Stimulated activated naive CD8-positive, alpha-beta T cell treated with anti-CD3 and anti-CD28 coated beads, Interleukin-15, amount 100 ng/mL, for 72 hours (primary cell): ENCODE measurements around the gene KLHL29.

Experiments
- ATAC-seq: fragments of 150-1000 bp; cut with Tn5 transposase; 2 replicates; pipeline ENCODE4 v1.10.0; 2021; ENCODE audit warnings: mild to moderate bottlenecking, moderate library complexity
- DNase-seq, 2 donors: peaks; one replicate each; pipeline ENCODE4 v3.0.0; 2021 to 2022
- H3K27ac Mint-ChIP-seq, 2 donors: one replicate each; pipeline ENCODE4 v1.8.0; 2022; ENCODE audit warnings: mild to moderate bottlenecking in 2 of 2, mixed read lengths in 2 of 2, moderate library complexity in 2 of 2
- H3K27me3 Mint-ChIP-seq: one replicate; pipeline ENCODE4 v1.8.0; 2022; ENCODE audit warnings: mixed read lengths
- H3K4me1 Mint-ChIP-seq: one replicate; pipeline ENCODE4 v1.8.0; 2022; ENCODE audit warnings: mild to moderate bottlenecking, mixed read lengths
- H3K4me3 Mint-ChIP-seq, 2 donors: one replicate each; pipeline ENCODE4 v1.8.0; 2022; ENCODE audit warnings: mild to moderate bottlenecking in 2 of 2, mixed read lengths in 2 of 2, moderate library complexity in 1 of 2
- H3K9me3 Mint-ChIP-seq, 2 donors: one replicate each; pipeline ENCODE4 v1.8.0; 2022; ENCODE audit warnings: mixed read lengths in 2 of 2

Gene KLHL29

GRCh38 chr2:23420091-23420839 lies 35.3 kb downstream of the KLHL29 start:
- Mint-ChIP-seq H3K4me3 (no peak overlapping the region), H3K4me1 (no peaks in the 10 kb centered on the region), H3K27me3 (no peaks in the 10 kb centered on the region), H3K27ac (no peak overlapping the region), H3K9me3 (no peaks in the 10 kb centered on the region)
- DNase-seq = no peak
- ATAC-seq = no peak

GRCh38 chr2:23420840-23421476 lies 36.0 kb downstream of the KLHL29 start:
- ATAC-seq (no peak), DNase-seq (no peak)
- H3K4me3 Mint-ChIP-seq = no peak overlapping the region
- no peaks in the 10 kb centered on the region for H3K4me1 Mint-ChIP-seq
- H3K27ac Mint-ChIP-seq = no peak overlapping the region
- no peaks in the 10 kb centered on the region for H3K27me3 Mint-ChIP-seq
- H3K9me3 Mint-ChIP-seq = no peaks in the 10 kb centered on the region

GRCh38 chr2:23422089-23423061 lies 37.4 kb downstream of the KLHL29 start:
- DNase-seq = no peak
- no peaks in the 10 kb centered on the region for H3K27me3 Mint-ChIP-seq
- H3K4me1 Mint-ChIP-seq = no peaks in the 10 kb centered on the region

GRCh38 chr2:23423062-23423872 lies 38.3 kb downstream of the KLHL29 start:
- Mint-ChIP-seq H3K4me1 (no peaks in the 10 kb centered on the region), H3K27me3 (no peaks in the 10 kb centered on the region), H3K27ac (no peak overlapping the region), H3K9me3 (no peaks in the 10 kb centered on the region), H3K4me3 (no peak overlapping the region)
- DNase-seq (no peak), ATAC-seq (no peak)

More at GRCh38 chr2:23422089-23423061, 37.4 kb downstream of the KLHL29 start:
- H3K4me3 Mint-ChIP-seq = no peak overlapping the region
- no peak overlapping the region for H3K27ac Mint-ChIP-seq
- ATAC-seq = no peak
- H3K9me3 Mint-ChIP-seq = no peaks in the 10 kb centered on the region

- H3K27me3 Mint-ChIP-seq = no peaks in the 10 kb centered on the region
- no peak for ATAC-seq
Measured at GRCh38 chr2:23423873-23424680, 39.1 kb downstream of the KLHL29 start.

GRCh38 chr2:23425338-23425871 lies 40.4 kb downstream of the KLHL29 start:
- Mint-ChIP-seq H3K27me3 (peaks cover 4% of the 10 kb centered on the region), H3K4me1 (no peaks in the 10 kb centered on the region), H3K4me3 (no peak overlapping the region), H3K27ac (no peak overlapping the region), H3K9me3 (no peaks in the 10 kb centered on the region)
- ATAC-seq (no peak), DNase-seq (no peak)

More at GRCh38 chr2:23423873-23424680, 39.1 kb downstream of the KLHL29 start:
- Mint-ChIP-seq H3K27ac (no peak overlapping the region), H3K4me3 (no peak overlapping the region), H3K9me3 (no peaks in the 10 kb centered on the region), H3K4me1 (no peaks in the 10 kb centered on the region)
- no peak for DNase-seq

GRCh38 chr2:23425885-23426262 lies 40.9 kb downstream of the KLHL29 start:
- H3K27ac Mint-ChIP-seq = no peak overlapping the region
- no peak for DNase-seq
- H3K4me3 Mint-ChIP-seq = no peak overlapping the region
- no peak for ATAC-seq
- H3K4me1 Mint-ChIP-seq = no peaks in the 10 kb centered on the region
- no peaks in the 10 kb centered on the region for H3K9me3 Mint-ChIP-seq
- peaks cover 8% of the 10 kb centered on the region for H3K27me3 Mint-ChIP-seq

- no peak for DNase-seq
- H3K27me3 Mint-ChIP-seq = peaks cover 9% of the 10 kb centered on the region
- no peaks in the 10 kb centered on the region for H3K4me1 Mint-ChIP-seq
- H3K9me3 Mint-ChIP-seq = no peaks in the 10 kb centered on the region
- ATAC-seq = no peak
- H3K4me3 Mint-ChIP-seq = no peak overlapping the region
- H3K27ac Mint-ChIP-seq = no peak overlapping the region
Measured at GRCh38 chr2:23426263-23426905, 41.4 kb downstream of the KLHL29 start.

GRCh38 chr2:23427350-23427749 lies 42.4 kb downstream of the KLHL29 start:
- no peak overlapping the region for H3K4me3 Mint-ChIP-seq
- no peaks in the 10 kb centered on the region for H3K9me3 Mint-ChIP-seq
- no peak for ATAC-seq
- no peaks in the 10 kb centered on the region for H3K4me1 Mint-ChIP-seq
- H3K27ac Mint-ChIP-seq = no peak overlapping the region
- H3K27me3 Mint-ChIP-seq = peaks cover 11% of the 10 kb centered on the region
- DNase-seq = no peak

GRCh38 chr2:23427976-23428375 lies 43.0 kb downstream of the KLHL29 start:
- Mint-ChIP-seq H3K9me3 (no peaks in the 10 kb centered on the region), H3K27me3 (peaks cover 18% of the 10 kb centered on the region), H3K4me3 (no peak overlapping the region), H3K27ac (no peak overlapping the region), H3K4me1 (no peaks in the 10 kb centered on the region)
- DNase-seq (no peak), ATAC-seq (no peak)

- DNase-seq = no peak
- no peaks in the 10 kb centered on the region for H3K4me1 Mint-ChIP-seq
- H3K27me3 Mint-ChIP-seq = peaks cover 24% of the 10 kb centered on the region
- no peak overlapping the region for H3K27ac Mint-ChIP-seq
- H3K9me3 Mint-ChIP-seq = no peaks in the 10 kb centered on the region
- H3K4me3 Mint-ChIP-seq = no peak overlapping the region
- peak; percentile 15 for ATAC-seq
Measured at GRCh38 chr2:23429036-23429435, 44.1 kb downstream of the KLHL29 start.

GRCh38 chr2:23430263-23430662 lies 45.3 kb downstream of the KLHL29 start:
- Mint-ChIP-seq H3K27me3 (peaks cover 33% of the 10 kb centered on the region), H3K27ac (no peak overlapping the region), H3K9me3 (no peaks in the 10 kb centered on the region), H3K4me1 (no peaks in the 10 kb centered on the region), H3K4me3 (no peak overlapping the region)
- ATAC-seq = no peak
- DNase-seq = no peak

GRCh38 chr2:23432531-23432930 lies 47.6 kb downstream of the KLHL29 start:
- peaks cover 51% of the 10 kb centered on the region for H3K27me3 Mint-ChIP-seq
- DNase-seq = no peak
- no peaks in the 10 kb centered on the region for H3K9me3 Mint-ChIP-seq
- no peak overlapping the region for H3K4me3 Mint-ChIP-seq
- no peak overlapping the region for H3K27ac Mint-ChIP-seq
- no peak for ATAC-seq
- peaks cover 12% of the 10 kb centered on the region for H3K4me1 Mint-ChIP-seq

- Mint-ChIP-seq H3K4me1 (peaks cover 12% of the 10 kb centered on the region), H3K9me3 (no peaks in the 10 kb centered on the region), H3K27ac (no peak overlapping the region), H3K4me3 (no peak overlapping the region), H3K27me3 (peaks cover 51% of the 10 kb centered on the region)
- no peak for ATAC-seq
- no peak for DNase-seq
Measured at GRCh38 chr2:23433282-23433681, 48.3 kb downstream of the KLHL29 start.
